Activated B cell treated with CpG ODN at 0.5 μM for 24 hours (primary cell): Measurements from ENCODE around the gene DCP2. TPM values are rescaled to one million over a fixed set of nuclear protein-coding genes. Genes with fewer than 3 reads are reported as not detected.

Experiments used
- ATAC-seq: fragments of 200-7000 bp; cut with Tn5 transposase; one replicate; pipeline ENCODE4 v1.10.0; 2021; ENCODE audit warnings: low read depth, mild to moderate bottlenecking, moderate library complexity
- CTCF ChIA-PET: fragments of 350-600 bp; sonication (Branson Sonifier 250); formaldehyde crosslinking; loops from one replicate; lab custom pipeline; 2021; ENCODE audit warnings: antibody characterized with exemption; lab: Charles Lee
- POLR2A ChIA-PET: fragments of 350-600 bp; sonication (Branson Sonifier 250); formaldehyde crosslinking; loops from one replicate; lab custom pipeline; 2021; ENCODE audit warnings: antibody characterized with exemption; lab: Charles Lee
- DNase-seq: peaks from one replicate; pipeline ENCODE4 v3.0.0; 2022
- H3K27ac Mint-ChIP-seq: one replicate; pipeline ENCODE4 v1.8.0; 2020; ENCODE audit warnings: mixed read lengths
- H3K27me3 Mint-ChIP-seq: one replicate; pipeline ENCODE4 v1.8.0; 2021; ENCODE audit warnings: mixed read lengths
- H3K36me3 Mint-ChIP-seq: one replicate; pipeline ENCODE4 v1.8.0; 2021; ENCODE audit warnings: low read depth, mixed read lengths
- H3K4me1 Mint-ChIP-seq: one replicate; pipeline ENCODE4 v1.8.0; 2021; ENCODE audit warnings: mixed read lengths
- H3K4me3 Mint-ChIP-seq: one replicate; pipeline ENCODE4 v1.8.0; 2020; ENCODE audit warnings: mild to moderate bottlenecking, mixed read lengths
- H3K9me3 Mint-ChIP-seq: one replicate; pipeline ENCODE4 v1.8.0; 2020; ENCODE audit warnings: mixed read lengths
- CTCF ChIP-seq: fragments of 200-600 bp; IDR thresholded peaks from one replicate; pipeline ENCODE4 v1.8.0; 2022; ENCODE audit warnings: antibody characterized with exemption, mild to moderate bottlenecking
- intact Hi-C: fragments of 100-400 bp; cut with micrococcal nuclease; formaldehyde crosslinking; loops from one replicate; pipeline ENCODE4 v1.15.1; 2024
- total RNA-seq: library from RNA; stranded (reverse); gene quantifications from 2 replicates; pipeline ENCODE4 v1.2.3, GENCODE V29; 2022

DCP2 gene
- total RNA-seq, 1 donor from 2014 or later = 56.0 TPM

GRCh38 chr5:113062869-113063508 lies 86.4 kb downstream of the DCP2 start:
- H3K27me3 Mint-ChIP-seq = no peaks in the 10 kb centered on the region
- POLR2A ChIA-PET = no interaction called here
- H3K9me3 Mint-ChIP-seq = no peaks in the 10 kb centered on the region
- TF ChIP-seq CTCF = no peak
- ATAC-seq (no peak), DNase-seq (no peak)
- H3K4me1 Mint-ChIP-seq = no peaks in the 10 kb centered on the region
- H3K27ac Mint-ChIP-seq = no peak overlapping the region
- no peaks in the 10 kb centered on the region for H3K36me3 Mint-ChIP-seq
- H3K4me3 Mint-ChIP-seq = no peak overlapping the region
- CTCF ChIA-PET = no interaction called here
- intact Hi-C loops = no loop called here

- POLR2A ChIA-PET = no interaction called here
- H3K36me3 Mint-ChIP-seq = no peaks in the 10 kb centered on the region
- TF ChIP-seq CTCF = no peak
- no peaks in the 10 kb centered on the region for H3K4me1 Mint-ChIP-seq
- CTCF ChIA-PET = no interaction called here
- no peaks in the 10 kb centered on the region for H3K9me3 Mint-ChIP-seq
- intact Hi-C loops = no loop called here
- H3K4me3 Mint-ChIP-seq = no peak overlapping the region
- no peak overlapping the region for H3K27ac Mint-ChIP-seq
- DNase-seq (no peak), ATAC-seq (no peak)
- H3K27me3 Mint-ChIP-seq = no peaks in the 10 kb centered on the region
Measured at GRCh38 chr5:113063927-113064326, 87.3 kb downstream of the DCP2 start.

GRCh38 chr5:113064806-113065205 lies 88.2 kb downstream of the DCP2 start:
- Mint-ChIP-seq H3K4me1 (no peaks in the 10 kb centered on the region), H3K27me3 (no peaks in the 10 kb centered on the region), H3K36me3 (no peaks in the 10 kb centered on the region), H3K27ac (no peak overlapping the region), H3K4me3 (no peak overlapping the region), H3K9me3 (no peaks in the 10 kb centered on the region)
- DNase-seq = no peak
- ChIA-PET POLR2A (no interaction called here), CTCF (no interaction called here)
- no peak for ATAC-seq
- intact Hi-C loops = no loop called here
- no peak for TF ChIP-seq CTCF

- CTCF ChIA-PET = no interaction called here
- no peak for TF ChIP-seq CTCF
- DNase-seq (no peak), ATAC-seq (no peak)
- Mint-ChIP-seq H3K27ac (no peak overlapping the region), H3K9me3 (no peaks in the 10 kb centered on the region), H3K4me1 (no peaks in the 10 kb centered on the region), H3K4me3 (no peak overlapping the region), H3K27me3 (no peaks in the 10 kb centered on the region), H3K36me3 (no peaks in the 10 kb centered on the region)
- intact Hi-C loops = no loop called here
- POLR2A ChIA-PET = no interaction called here
Measured at GRCh38 chr5:113065626-113066025, 89.0 kb downstream of the DCP2 start.

- intact Hi-C loops = no loop called here
- POLR2A ChIA-PET = no interaction called here
- no peaks in the 10 kb centered on the region for H3K4me1 Mint-ChIP-seq
- no peak overlapping the region for H3K4me3 Mint-ChIP-seq
- ATAC-seq (no peak), DNase-seq (no peak)
- H3K9me3 Mint-ChIP-seq = no peaks in the 10 kb centered on the region
- H3K27ac Mint-ChIP-seq = no peak overlapping the region
- H3K27me3 Mint-ChIP-seq = peaks cover 3% of the 10 kb centered on the region
- TF ChIP-seq CTCF = no peak
- CTCF ChIA-PET = no interaction called here
- no peaks in the 10 kb centered on the region for H3K36me3 Mint-ChIP-seq
Measured at GRCh38 chr5:113067635-113068344, 91.2 kb downstream of the DCP2 start.
